Liver (tissue), 3 donors: ENCODE measurements around the gene ARHGAP29.

ENCODE experiments used
- CTCF ChIP-seq: fragments of 150-350 bp; IDR thresholded peaks from 2 replicates; pipeline ENCODE4 v1.5.1; 2017; ENCODE audit warnings: improper control_type of control experiment, low read depth, low read length; ENCODE audit not compliant: missing input control
- MAX ChIP-seq: IDR thresholded peaks from 2 replicates; pipeline ENCODE4 v1.6.1; 2016; ENCODE audit warnings: antibody characterized with exemption
- RAD21 ChIP-seq, 2 donors: IDR thresholded peaks; 2 replicates each; pipeline ENCODE4 v1.6.1; 2016; ENCODE audit warnings: antibody characterized with exemption in 2 of 2, mild to moderate bottlenecking in 2 of 2
- REST ChIP-seq: IDR thresholded peaks from 2 replicates; pipeline ENCODE4 v1.6.1; 2016; ENCODE audit warnings: antibody characterized with exemption, mild to moderate bottlenecking
- TAF1 ChIP-seq: conservative IDR thresholded peaks from 2 replicates; pipeline ENCODE4 v1.6.1; 2016; ENCODE audit warnings: antibody characterized with exemption, mild to moderate bottlenecking
- donor health status: healthy.
- donor health status: healthy.

- TF ChIP-seq CTCF: no peak
- TF ChIP-seq TAF1: no peak
- TF ChIP-seq MAX: no peak
- no peak for TF ChIP-seq RAD21 (IDR thresholded peaks at IDR 0.05)
- no peak for TF ChIP-seq REST
Measured at GRCh38 chr1:94269921-94270320, 32.5 kb upstream of the ARHGAP29 start.
